ENCODE measurements around the gene DSTYK. TPM values are rescaled to one million over a fixed set of nuclear protein-coding genes. Genes with fewer than 3 reads are reported as not detected.

Gene DSTYK
- total RNA-seq, 1 donor from 2014 or later, result 12.7 TPM

DNA sequence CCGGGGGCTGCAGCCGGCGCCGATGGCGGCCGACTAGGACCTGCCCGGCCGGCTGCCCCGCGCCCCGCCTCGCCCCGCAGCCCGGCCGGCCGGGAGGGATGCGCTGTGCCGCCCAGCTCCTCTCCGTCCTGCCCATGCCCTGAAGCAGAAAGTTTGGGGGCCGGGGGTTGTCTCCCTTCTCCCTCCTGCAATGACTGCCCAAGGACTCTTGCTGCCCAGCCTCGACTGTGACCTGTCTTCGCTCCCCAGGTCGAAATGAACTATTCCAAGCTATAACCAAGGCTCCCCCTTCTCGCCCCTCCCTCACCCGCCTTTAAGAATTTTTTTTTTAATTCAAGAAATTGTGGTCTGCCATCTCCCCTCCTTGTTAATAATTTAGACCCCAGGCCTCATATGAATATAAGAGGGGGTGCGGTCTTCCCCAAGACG, 16.6 kb upstream of the DSTYK start:
- ATAC-seq (peak; percentile 6), DNase-seq (no peak)
- Histone ChIP-seq H3K27ac (no peak overlapping the region), H3K27me3 (no peaks in the 10 kb centered on the region), H3K4me1 (peaks cover 20% of the 10 kb centered on the region), H3K36me3 (no peaks in the 10 kb centered on the region), H3K4me3 (peak overlapping the region; percentile 65), H3K9me3 (no peaks in the 10 kb centered on the region)
- TF ChIP-seq, protein P1, sequence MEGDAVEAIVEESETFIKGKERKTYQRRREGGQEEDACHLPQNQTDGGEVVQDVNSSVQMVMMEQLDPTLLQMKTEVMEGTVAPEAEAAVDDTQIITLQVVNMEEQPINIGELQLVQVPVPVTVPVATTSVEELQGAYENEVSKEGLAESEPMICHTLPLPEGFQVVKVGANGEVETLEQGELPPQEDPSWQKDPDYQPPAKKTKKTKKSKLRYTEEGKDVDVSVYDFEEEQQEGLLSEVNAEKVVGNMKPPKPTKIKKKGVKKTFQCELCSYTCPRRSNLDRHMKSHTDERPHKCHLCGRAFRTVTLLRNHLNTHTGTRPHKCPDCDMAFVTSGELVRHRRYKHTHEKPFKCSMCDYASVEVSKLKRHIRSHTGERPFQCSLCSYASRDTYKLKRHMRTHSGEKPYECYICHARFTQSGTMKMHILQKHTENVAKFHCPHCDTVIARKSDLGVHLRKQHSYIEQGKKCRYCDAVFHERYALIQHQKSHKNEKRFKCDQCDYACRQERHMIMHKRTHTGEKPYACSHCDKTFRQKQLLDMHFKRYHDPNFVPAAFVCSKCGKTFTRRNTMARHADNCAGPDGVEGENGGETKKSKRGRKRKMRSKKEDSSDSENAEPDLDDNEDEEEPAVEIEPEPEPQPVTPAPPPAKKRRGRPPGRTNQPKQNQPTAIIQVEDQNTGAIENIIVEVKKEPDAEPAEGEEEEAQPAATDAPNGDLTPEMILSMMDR (IDR thresholded peaks at IDR 0.05), result no peak
- intact Hi-C loops (cut with DNase I), result no loop called here

GRCh38 chr1:205227584-205228013, 16.1 kb upstream of the DSTYK start, which contains the start of gene TMCC2:
TSS of gene TMCC2 (plus strand) at chr1:205227946. CDS start at chr1:205228565, 619 bp downstream.
- H3K9me3 ChIP-seq, result no peaks in the 10 kb centered on the region
- ATAC-seq (peak; percentile 93), DNase-seq (peak; percentile 92)
- H3K4me3 ChIP-seq, result peak within 1 kb of the TSS; percentile 65
- TF ChIP-seq, protein P1 (IDR thresholded peaks at IDR 0.05), result no peak
- intact Hi-C loops (cut with DNase I), result no loop called here
- no peaks in the 10 kb centered on the region for H3K27me3 ChIP-seq
- H3K36me3 ChIP-seq, result no peaks in the 10 kb centered on the region
- H3K27ac ChIP-seq, result no peak within 1 kb of the TSS
- H3K4me1 ChIP-seq, result peaks cover 20% of the 10 kb centered on the region

GRCh38 chr1:205226868-205227583, 15.5 kb upstream of the DSTYK start:
- H3K4me1 ChIP-seq, result peaks cover 20% of the 10 kb centered on the region
- ATAC-seq (no peak), DNase-seq (no peak)
- H3K4me3 ChIP-seq, result peak overlapping the region; percentile 65
- intact Hi-C loops (cut with DNase I), result no loop called here
- H3K27ac ChIP-seq, result no peak overlapping the region
- no peaks in the 10 kb centered on the region for H3K36me3 ChIP-seq
- H3K27me3 ChIP-seq, result no peaks in the 10 kb centered on the region
- TF ChIP-seq, protein P1 (IDR thresholded peaks at IDR 0.05), result no peak
- H3K9me3 ChIP-seq, result no peaks in the 10 kb centered on the region

DNA sequence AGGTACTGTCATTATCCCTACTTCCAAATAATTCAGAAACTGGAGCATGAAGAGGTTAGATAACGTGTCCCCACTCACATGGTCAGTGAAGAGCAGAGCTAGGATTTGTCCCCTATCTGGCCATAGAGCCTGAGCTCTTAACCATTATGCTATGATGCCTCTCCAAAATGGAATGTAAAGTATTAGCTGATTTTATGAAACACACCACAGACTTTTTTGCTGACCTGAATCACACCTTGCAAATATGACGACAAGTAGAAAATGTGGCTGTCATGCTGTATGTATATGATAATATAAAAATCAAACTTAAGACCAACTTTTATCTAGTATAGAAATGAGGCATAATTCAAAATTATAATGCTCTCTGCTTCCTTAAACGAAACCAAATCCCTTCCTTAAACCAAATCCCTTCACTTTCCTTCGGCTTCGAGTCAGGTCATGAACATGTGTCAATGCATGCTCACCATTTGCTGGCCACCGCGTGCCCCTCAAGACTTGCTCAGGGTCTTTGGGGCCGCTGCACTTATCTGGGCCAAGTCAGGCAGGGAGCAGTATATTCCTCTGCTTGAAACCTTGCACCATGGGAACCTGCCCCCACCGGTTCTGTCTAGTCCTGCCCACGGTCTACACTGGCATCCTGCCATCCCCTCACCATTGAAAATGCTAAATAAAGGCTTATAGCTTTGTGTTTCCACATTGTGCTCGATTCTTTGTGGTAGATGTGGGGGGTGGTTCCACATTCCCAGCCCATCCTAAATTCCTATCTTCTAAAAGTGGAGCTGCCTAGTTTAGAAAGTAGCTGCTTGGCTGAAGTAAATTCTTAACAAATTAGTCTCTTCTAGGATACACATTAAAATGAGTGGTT, 14.6 kb upstream of the DSTYK start:
- Histone ChIP-seq H3K27ac (no peak overlapping the region), H3K4me3 (no peak overlapping the region), H3K4me1 (peaks cover 17% of the 10 kb centered on the region), H3K27me3 (no peaks in the 10 kb centered on the region), H3K9me3 (no peaks in the 10 kb centered on the region), H3K36me3 (no peaks in the 10 kb centered on the region)
- intact Hi-C loops (cut with DNase I), result no loop called here
- TF ChIP-seq, protein P1 (IDR thresholded peaks at IDR 0.05), result no peak
- ATAC-seq, result no peak
- DNase-seq, result no peak

DNA sequence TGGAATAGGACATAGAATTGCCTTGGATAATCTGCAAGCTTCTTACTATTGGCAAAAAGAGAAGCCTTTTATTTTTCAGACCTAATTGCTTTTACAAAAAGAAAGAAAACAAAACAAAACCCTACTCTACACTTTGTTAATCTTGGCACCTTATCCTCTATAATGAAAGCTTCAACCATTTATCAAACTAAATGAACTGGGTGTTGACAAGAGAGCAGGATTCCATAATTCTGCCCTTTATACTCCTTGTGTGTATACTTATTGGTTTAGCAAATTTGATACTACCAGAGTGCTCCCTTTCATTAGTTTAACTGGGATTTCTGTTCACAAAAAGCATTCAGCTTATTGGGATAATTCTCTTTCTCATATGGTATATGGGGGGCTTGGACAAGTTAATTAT, 13.2 kb upstream of the DSTYK start:
- intact Hi-C loops (cut with DNase I), result no loop called here
- Histone ChIP-seq H3K4me3 (no peak overlapping the region), H3K27me3 (no peaks in the 10 kb centered on the region), H3K36me3 (no peaks in the 10 kb centered on the region), H3K4me1 (peaks cover 9% of the 10 kb centered on the region), H3K9me3 (no peaks in the 10 kb centered on the region), H3K27ac (no peak overlapping the region)
- no peak for DNase-seq
- ATAC-seq, result no peak
- TF ChIP-seq, protein P1 (IDR thresholded peaks at IDR 0.05), result no peak

All from upper lobe of right lung (tissue), 1 donor.